Neural progenitor cell (in vitro differentiated cells): ENCODE data around the gene RAB8B.
"Not testable (repeated sequence)": the region's sequence is repeated elsewhere in the genome, so short reads cannot be mapped to it uniquely, and the experiment has no call there.

Experiments used
- CTCF ChIP-seq: fragments of 200-600 bp; sonication (generic); IDR thresholded peaks from 2 replicates; pipeline ENCODE4 v1.5.1; 2017; ENCODE audit warnings: antibody characterized with exemption, mild to moderate bottlenecking
- EZH2phosphoT487 ChIP-seq: fragments of 200-600 bp; sonication (generic); IDR thresholded peaks from 2 replicates; pipeline ENCODE4 v1.6.1; 2017; ENCODE audit warnings: antibody characterized with exemption

- not testable (repeated sequence) for TF ChIP-seq CTCF, EZH2phosphoT487
Measured at GRCh38 chr15:63237086-63237485, 47.7 kb downstream of the RAB8B start.
